SK-MEL-5 (cell line): ENCODE data around the gene MSH5. TPM values are rescaled to one million over a fixed set of nuclear protein-coding genes. Genes with fewer than 3 reads are reported as not detected.

Experiments
- DNase-seq: peaks from one replicate; pipeline ENCODE4 v3.0.0-alpha.2; 2016; ENCODE audit warnings: low read depth, low spot score
- in situ Hi-C: cut with HindIII; loops from 2 replicates; pipeline ENCODE4 v1.10.0; 2016; ENCODE audit warnings: low sequenced_read_pairs, high pct_unique_total_duplicates, low pct_unique_long_range_greater_than_20kb
- total RNA-seq: library from RNA; depleted of rRNA; stranded (reverse); fragments of >200 nt; shearing (Covaris generic); gene quantifications from 2 replicates; pipeline ENCODE4 v1.2.3, GENCODE V29; 2014

The MSH5 gene
- total RNA-seq, 1 experiment from 2014 or later, result 16.1 TPM

- DNase-seq, result peak; percentile 65
- in situ Hi-C loops, result no loop called here
Observed at GRCh38 chr6:31737991-31738979, 1.5 kb upstream of the MSH5 start.

GRCh38 chr6:31740397-31741223 lies 805 bp downstream of the MSH5 start:
- in situ Hi-C loops, result no loop called here
- DNase-seq, result no peak

GRCh38 chr6:31741815-31742214 lies 2.0 kb downstream of the MSH5 start:
- in situ Hi-C loops, result no loop called here
- DNase-seq, result no peak

GRCh38 chr6:31742894-31743293 lies 3.1 kb downstream of the MSH5 start:
- DNase-seq, result no peak
- in situ Hi-C loops, result no loop called here

GRCh38 chr6:31744422-31744821 lies 4.6 kb downstream of the MSH5 start:
- in situ Hi-C loops, result no loop called here

GRCh38 chr6:31749301-31750036 lies 9.7 kb downstream of the MSH5 start:
- in situ Hi-C loops, result no loop called here
- no peak for DNase-seq

More at GRCh38 chr6:31744422-31744821, 4.6 kb downstream of the MSH5 start:
- no peak for DNase-seq

GRCh38 chr6:31750411-31751022 lies 10.7 kb downstream of the MSH5 start:
- DNase-seq, result no peak
- in situ Hi-C loops, result no loop called here

- in situ Hi-C loops, result no loop called here
- DNase-seq, result no peak
Observed at GRCh38 chr6:31752739-31753319, 13.0 kb downstream of the MSH5 start.

GRCh38 chr6:31758281-31758680 lies 18.5 kb downstream of the MSH5 start:
- in situ Hi-C loops, result no loop called here
- no peak for DNase-seq

- no peak for DNase-seq
- in situ Hi-C loops, result no loop called here
Observed at GRCh38 chr6:31760790-31761189, 21.0 kb downstream of the MSH5 start.

- DNase-seq, result no peak
- in situ Hi-C loops, result no loop called here
Observed at GRCh38 chr6:31761343-31761742, 21.5 kb downstream of the MSH5 start.

- no peak for DNase-seq
- in situ Hi-C loops, result no loop called here
Observed at GRCh38 chr6:31762356-31762755, 22.6 kb downstream of the MSH5 start, which contains the start of gene SAPCD1. TSS of gene SAPCD1 (plus strand) at chr6:31762656. CDS start at chr6:31763055, 399 bp downstream.

GRCh38 chr6:31762878-31763618 lies 23.2 kb downstream of the MSH5 start:
- in situ Hi-C loops, result no loop called here
- DNase-seq, result no peak

GRCh38 chr6:31763619-31763940 lies 23.8 kb downstream of the MSH5 start:
- in situ Hi-C loops, result no loop called here
- peak; percentile 65 for DNase-seq

GRCh38 chr6:31764198-31764597 lies 24.4 kb downstream of the MSH5 start:
- in situ Hi-C loops, result no loop called here
- DNase-seq, result no peak

GRCh38 chr6:31765559-31765909 lies 25.7 kb downstream of the MSH5 start:
- in situ Hi-C loops, result no loop called here
- no peak for DNase-seq
